ENCODE measurements around the gene AIF1.

AIF1 gene

DNA sequence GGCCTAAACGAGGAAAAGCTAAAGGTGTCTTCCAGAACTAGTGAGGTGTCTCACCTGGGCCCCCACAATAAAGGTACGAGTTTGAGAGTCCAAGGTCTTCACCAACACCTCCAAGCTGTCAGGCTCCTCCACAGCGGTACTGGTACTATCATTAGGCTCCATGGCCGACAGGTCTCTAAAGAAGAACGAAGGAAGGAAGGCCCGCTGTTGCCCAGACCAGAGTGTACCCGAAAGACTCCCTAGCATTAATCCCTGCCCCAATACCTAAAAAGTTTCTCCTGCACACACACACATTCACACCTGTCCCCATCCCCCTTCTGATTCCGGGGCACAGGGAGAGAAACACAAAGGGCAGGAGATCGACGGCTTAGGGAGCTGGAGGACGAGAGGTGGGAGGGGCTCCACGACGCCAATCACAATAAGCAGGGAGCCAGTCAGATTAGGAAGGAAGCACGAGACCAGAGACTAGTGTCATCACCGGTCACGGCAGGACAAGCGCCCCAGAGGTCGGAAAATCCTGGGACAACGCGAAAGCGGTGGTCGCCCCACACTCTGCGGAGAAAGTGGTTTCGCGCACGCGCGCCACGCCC, 36.7 kb downstream of the AIF1 start:
- peak; percentile 58 for DNase-seq

DNA sequence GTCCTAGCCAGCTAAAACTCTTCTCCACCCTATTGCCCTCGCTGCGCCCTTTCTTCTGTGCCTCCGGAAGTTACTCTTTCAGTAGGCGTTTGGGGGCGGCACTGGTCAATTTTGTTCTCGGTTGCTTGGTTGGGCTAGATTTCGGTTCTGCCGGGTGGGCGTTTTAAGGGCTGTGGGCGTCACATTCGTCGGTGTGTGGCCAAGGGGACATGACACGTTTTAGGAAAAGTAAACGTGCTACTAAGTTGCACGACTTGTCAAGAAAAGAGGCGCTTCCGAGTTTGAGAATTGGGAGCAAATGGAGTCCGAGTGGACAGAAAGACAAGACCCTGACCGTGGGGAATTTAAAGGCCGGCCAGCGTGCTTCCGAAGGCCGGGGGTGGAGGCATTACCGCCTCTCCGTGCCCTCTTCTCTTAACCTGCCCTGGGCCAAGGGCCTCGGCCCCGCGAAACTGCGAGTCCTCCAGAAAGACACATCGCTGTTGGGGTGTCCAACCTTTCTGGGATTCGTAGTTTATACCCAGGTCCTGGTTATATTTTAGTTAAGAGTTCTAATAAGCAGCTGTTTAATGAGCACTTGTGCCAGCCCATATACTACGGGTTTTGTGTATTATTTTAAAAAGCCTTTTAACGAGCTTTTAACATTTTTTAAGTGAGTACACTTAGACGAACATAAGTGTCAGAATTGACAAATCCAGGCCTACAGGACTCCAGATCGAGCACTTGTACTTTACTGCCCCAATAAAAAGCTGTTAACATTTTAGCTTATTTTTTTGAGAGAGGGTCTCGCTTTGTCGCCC, 38.1 kb downstream of the AIF1 start:
- DNase-seq, result peak; percentile 94

DNA sequence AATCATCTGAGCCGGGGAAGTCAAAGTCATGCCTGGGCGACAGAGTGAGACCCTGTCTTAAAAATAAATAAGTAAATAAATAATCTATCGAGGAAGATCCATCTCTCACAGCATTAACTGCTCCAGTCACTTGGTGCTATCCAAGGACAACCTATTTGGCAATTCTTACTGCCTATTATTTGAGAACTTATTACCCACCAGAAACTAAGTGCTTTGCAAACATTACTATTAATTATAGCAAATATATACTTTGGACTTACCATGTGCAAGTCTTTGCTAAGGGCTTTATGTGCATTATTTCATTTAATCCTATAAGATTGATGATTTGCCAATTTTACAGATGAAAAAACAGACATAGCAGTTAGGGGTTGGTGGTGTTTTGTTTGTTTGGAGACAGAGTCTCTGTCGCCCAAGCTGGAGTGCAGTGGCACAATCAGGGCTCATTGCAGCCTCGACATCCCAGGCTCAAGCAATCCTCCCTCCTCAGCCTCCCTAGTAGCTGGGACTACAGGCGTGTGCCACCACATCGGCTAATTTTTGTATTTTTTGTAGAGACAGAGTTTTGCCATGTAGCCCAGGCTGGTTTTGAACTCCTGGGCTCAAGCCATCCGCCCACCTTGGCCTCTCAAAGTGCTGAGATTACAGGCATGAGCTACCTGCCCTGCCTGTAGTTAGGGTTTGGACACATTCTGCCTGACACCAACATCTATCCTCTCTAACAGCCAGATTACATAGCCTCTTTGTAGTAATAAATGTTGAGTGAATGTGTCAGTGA, 39.7 kb downstream of the AIF1 start:
- DNase-seq, result no peak

DNA sequence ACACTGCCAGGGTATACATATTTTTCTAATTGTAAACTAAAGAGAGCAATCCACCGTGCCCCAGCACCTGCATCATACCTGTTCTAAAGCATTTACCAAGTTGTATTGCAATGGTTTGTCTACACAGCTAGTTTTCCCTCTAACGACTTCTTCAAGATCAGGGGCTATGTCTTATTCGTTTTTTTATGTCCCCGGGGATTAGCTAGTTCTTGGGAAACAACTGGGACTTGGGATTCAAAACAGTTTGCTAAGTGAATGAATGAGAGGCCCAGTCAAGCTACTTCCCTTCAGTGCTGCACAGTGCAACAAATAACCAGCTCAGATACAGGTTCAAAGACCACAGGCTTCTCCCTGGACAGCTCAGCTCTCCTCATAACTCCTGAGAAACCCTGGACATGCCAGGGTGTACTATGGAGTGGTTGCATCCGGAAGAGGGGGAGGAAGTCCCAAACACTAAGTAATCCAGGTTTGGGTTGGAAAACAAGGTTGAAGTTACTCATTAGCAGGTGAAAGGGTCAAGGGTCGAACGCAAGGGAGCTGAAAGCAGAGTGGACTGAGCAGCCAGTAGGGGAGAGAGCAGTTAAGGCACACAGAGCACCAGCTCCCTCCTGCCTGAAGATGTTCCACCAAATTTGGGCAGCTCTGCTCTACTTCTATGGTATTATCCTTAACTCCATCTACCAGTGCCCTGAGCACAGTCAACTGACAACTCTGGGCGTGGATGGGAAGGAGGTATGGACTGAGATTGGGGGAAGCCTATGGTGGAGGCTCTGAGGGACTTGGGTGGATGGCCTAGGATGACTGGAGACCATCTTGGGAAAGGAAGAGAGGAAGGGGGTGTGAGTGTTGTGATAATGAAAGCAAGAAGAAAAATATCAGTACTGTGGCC, 40.6 kb downstream of the AIF1 start, which contains the start of gene APOM:
Gene APOM (plus strand): TSS at position 546 of the 889 bp plus-strand sequence. CDS start 73 bp downstream, at position 619.
- DNase-seq, result no peak

DNA sequence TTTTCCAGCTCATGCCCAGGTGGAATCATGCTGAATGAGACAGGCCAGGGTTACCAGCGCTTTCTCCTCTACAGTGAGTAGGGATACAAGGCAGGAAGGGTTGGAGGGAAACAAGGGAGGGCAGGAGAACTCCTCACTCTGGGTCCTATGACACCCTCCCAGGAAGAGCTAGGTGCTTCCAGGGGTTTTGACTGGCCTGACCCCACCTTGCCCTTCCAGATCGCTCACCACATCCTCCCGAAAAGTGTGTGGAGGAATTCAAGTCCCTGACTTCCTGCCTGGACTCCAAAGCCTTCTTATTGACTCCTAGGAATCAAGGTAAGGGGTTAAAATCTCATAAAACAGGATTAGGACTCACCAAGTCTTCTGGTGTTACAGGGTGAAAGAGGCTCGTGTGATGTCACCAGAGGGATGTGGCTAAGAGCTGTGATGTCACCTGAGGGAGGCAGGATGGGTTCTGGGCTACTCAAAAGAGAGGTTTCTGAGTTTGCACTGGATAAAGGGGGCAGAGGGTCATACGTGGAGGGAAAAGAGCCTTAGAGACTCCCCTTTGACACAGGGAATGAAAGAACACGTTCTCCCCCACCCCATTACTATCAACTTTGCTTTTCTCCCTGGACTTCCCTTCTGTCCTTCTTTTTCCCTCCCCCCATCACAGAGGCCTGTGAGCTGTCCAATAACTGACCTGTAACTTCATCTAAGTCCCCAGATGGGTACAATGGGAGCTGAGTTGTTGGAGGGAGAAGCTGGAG, 42.5 kb downstream of the AIF1 start:
- DNase-seq, result no peak

DNA sequence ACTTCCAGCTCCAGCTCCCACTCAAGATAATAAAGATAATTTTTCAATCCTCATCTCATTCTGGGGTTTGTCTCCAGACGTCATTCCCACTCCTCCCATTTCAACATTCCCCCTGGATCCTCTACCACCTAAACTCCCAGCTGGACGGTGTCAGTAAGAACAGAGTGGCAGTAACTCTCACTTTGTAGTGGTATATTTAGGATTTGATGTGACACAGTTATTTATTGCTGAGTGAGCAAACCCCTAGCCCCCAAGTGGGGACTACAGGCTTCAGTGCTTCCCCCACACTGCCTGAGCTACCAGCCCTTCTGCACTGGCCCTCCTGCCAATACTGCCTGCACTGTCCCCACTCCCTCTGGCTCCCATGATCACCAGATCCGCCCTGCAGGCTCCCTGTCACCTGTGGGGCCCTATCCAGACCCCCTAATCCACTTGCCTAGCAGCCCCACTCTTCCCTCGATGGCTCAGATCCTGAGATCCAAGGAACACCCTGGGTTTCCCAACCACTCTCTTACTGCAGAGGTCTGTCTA, 43.2 kb downstream of the AIF1 start:
- no peak for DNase-seq

DNA sequence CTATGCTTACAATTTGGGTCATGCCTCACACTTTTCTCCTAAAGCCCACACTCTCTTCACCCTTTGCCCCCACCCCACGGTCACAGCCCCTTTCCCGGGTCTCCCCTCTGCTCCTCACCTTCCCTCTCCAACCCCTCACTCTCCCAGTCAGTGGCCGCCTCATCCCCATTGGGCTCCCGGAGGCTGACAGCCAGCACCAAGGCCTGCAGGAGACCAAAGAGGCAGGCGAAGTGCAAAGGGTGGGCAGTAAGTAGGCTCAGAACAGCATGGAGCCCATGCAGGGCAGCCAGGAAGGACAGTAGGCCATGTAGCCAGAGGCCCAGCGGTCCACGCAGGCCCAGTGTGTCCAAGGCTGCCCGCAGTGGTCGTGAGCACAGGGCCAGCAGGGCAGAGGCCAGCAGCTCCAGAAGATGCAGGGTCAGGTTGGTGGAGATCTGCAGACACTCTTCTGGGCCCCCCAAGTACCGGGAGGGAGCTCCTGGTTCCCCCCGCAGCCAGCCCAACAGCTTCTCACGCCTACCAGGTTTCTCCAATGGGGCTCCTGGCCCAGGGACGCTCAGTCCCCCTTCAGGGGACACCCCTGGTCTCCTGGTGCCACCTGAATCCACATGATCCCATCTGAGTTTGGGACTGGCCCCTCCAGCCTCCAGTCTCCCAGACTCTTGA, 44.1 kb downstream of the AIF1 start:
- no peak for DNase-seq

DNA sequence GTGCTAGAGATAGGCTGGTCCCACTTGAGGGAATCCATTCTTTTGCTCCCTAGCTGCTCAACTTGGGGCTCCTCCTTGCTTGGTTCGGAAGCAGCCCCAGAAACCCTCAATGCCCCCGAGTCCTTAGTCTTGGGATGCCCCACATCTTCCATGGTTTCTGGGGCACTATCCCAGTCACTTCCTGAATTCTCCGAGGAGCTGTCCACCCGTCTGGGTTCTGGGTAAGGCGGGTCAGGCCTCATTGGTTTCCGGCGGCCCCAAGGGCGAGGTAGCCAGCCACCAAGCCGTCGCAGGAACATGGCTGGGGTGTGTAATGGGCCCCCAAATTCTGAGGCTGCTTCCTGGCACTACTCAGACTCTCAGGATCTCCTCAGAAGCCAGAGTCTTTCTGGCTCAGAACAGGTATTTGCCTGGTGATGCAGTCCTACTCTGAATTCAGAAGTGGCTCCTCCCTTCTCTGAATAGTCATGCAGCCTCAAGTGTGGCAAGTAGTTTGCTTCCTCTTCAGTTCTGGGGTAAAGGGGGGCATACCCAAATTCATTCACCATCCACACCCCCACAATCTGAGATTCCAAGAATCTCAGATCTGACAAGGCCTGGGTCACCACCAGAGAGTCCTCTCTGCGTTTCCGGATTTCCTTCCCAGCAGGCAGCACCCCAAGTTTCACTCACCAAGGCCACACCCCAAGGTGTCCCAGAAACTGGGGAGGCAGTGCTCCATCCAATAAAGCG, 44.8 kb downstream of the AIF1 start:
- no peak for DNase-seq

DNA sequence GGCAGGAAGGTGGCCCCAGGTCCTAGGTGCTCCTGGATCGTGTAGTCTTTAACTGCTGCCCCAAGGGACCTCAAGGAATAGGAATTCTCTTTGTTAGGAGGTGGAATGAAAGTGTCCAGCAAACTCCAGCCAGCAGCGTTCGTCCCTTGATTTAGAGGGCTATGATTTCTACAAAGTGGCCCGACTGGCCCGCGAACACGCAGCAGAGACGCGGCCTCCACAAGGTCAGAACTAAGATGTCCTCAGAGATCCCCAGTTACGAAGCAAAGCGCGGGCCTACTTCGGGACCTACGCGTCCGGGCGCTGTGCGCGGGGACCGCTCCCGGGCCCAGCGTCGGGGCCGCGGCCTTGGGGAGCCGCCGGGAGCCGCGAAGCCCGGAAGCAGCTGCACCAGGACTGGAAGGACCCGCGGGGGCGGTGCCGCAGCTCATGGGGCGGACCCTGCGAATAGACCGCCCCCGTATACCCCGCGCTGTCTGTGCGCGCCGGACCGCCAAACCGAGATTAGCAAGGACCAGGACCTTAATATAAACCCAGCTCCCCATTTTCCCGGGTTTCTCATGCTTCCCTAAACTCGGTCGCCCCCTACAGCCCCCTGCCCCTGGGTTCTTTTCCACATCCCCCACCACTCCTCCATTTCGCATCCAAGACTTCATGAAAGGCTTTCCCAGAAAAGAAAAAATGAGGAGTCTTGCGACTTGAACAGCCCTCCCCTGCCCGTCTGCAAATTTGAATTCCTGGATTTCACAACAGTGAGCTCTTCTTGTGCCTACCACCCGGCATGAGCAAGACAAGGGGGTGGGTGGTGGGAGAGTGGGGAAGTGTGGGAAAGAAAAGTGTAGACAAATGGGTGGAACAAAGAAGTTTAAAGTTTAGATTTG, 45.6 kb downstream of the AIF1 start, which contains the start of gene C6orf47:
Gene C6orf47 (minus strand): TSS at position 398 of the 881 bp plus-strand sequence. CDS start 831 bp downstream, outside the sequence.
- peak; percentile 83 for DNase-seq

DNA sequence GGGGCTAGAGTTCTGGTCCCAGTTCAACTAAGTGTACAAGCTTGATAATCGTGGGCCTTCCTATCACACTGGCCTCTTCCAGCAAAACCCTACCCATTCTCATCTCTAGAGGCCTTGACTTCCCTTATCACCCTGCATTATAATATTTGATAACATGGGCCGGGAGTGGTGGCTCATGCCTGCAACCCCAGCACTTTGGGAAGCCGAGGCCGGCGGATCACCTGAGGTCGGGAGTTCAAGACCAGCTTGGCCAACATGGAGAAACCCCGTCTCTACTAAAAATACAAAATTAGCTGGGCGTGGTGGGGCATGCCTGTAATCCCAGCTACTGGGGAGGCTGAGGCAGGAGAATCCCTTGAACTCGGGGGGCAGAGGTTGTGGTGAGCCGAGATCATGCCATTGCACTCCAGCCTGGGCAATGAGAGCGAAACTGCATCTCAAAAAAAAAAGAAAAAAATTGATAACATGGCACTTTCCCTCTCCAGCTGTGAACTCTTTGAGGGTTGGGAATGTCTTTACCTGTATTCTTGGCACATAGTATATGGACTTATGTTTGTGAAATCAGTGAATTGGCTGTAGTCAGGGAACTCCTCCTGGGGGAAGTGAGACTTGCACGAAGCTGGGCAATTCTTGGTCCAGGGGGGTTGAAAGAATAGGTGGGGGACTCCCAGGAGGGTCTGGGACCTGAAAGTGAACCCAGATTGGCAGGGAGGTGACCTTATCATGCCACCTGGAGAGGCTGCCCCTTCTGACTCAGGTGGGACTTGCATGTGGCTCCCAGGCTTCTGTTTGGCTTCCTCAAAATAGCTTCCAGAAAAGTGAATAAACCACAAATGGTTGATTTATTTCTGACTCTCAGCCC, 46.5 kb downstream of the AIF1 start:
- no peak for DNase-seq

DNA sequence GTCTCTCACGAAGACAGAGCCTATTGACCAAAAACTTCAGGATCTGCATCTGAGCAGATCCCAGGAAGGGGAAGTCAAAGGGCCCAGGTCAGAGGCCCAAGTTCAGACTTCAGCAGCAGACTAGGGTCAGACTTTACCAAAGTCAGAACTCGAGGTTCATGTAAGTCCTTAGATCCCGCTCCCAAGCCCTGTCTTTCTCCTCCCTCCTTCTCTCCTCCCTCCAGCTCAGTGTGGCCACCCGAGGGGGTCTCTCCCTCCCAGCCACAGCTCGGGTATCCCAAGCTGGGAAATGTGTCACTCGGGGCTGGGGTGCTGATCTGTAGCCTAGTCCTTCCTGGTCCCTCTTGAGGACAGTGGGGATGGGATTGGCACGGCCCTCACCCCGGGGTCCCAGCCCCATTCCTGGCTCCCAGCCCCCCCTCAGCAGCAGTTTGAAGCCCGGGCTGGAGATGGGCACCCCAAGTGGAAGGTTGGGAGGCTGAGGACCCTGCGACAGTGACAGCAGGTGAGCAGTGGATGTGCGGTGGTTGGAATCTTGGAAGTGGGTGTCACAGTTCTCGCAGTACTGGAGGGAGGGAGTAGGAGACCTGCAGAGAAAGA, 47.2 kb downstream of the AIF1 start:
- DNase-seq, result no peak

DNA sequence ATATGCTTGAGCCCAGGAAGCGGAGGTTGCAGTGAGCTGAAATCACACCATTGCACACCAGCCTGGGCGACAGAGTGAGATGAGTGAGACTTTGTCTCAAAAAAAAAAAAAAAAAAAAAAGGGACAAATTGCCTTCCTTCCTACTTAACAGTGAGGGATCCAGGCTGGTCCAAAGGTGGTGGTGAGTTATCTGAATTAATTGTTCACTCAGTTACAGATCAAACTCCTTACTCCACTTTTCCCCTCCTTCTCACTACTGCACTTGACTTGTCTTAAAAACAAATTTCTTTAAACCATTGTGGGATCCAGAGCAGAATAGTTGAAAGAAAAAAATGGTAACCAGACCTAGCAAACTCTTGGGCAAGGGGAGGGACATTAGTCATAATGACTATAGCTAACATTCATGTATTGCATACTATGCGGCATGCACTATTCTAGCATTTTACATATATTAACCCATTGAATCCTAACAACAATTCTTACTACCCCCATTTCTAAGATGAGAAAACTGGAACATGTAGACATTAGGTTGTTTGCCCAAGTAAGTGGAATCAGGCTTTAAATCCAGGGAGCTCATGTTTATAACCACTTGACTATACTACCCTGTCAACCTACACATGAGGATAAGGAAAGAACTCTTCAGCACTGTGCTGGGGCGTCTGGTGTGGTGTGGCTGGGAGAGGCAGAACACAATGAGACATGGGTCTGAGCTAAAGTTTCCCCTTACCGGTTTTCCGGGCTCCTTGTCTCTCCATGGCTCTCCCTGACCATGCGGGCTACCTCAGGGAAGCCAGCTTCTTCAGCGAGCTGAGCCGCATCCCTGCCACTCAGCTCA, 48.3 kb downstream of the AIF1 start:
- DNase-seq, result no peak

DNA sequence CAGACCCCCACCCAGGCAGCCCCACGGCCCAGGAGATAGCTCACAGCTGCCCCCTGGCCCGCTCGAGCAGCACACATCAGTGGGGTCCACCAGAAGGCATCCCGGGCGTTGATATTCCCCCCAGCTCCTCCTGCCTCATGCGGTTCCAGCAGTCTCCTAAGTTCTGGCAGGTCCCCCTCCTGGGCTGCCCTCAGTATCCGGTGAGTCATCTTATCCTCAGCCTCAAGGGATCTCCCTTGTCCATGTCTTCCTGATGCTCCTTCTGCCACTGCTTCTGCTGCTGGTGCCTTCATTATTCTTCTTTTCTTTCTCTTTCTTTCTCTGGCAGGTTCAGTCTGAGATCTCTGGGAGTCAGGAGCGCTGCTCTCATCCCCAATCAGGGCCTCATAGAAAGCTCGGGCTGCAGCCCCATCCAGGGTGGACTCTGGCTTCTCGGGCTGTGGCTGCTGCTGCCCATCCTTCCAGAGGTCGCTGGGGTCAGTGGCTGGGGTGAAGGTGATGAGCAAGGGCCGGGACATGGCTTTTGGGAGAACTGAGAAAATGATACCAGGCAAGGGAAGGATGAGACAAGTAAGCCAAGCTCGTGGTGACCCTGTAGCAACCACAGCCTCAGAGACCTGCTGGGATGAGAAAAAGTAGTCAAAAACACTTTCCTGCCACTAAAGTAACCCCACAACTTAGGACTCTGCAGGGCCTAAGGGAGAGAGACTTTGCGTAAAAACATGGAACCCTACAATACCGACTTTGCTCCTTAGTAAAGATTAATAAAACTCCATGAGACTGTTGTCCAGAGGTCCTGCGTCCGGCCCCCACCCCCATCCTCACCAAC, 49.1 kb downstream of the AIF1 start:
- no peak for DNase-seq

DNA sequence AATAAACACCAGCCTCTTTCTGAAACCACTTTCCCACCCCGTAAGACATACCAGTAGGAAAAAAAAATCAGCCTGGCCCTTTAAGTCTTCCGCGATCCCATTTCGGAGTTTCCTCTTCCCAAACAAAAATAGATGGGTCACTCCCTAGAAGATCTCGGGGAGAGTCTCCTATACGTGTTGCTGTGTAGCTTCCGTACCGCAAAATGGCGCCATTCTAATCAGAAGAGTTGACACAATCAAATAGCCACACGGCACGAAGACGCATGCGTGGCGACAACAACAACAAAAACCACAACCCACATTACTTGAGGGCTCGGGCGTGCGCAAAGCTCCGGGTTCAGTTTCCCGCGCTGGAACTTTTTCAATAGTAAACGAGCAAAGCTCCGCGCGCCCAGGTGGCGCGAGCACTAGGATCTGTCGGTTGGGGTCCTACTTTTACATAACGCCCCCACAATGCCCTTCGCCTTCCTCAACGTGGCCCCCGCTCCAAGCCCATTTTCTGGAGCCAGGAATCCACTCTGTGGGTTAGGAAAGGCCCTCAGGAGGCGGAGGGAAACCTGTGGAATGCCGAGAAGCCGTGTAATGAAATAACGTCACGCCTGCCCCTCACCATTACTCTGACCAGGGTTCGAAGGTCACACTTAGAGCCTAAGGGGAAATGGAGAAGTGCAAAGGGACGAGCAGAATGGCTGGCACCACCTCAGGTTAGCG, 49.9 kb downstream of the AIF1 start, which contains the start of gene GPANK1:
Gene GPANK1 (minus strand): TSS at position 208 of the 711 bp plus-strand sequence. CDS start 519 bp downstream, outside the sequence.
- DNase-seq, result peak; percentile 95

Measured in NCI-H1105 (cell line).